H9 (cell line): Measurements from ENCODE around the gene TNFSF8. TPM values are rescaled to one million over a fixed set of nuclear protein-coding genes. Genes with fewer than 3 reads are reported as not detected.

Source experiments
- DNase-seq: peaks from one replicate; pipeline ENCODE4 v3.0.0-alpha.2; 2017
- H2AFZ ChIP-seq: one replicate; pipeline ENCODE4 v1.6.1; 2013; ENCODE audit warnings: mild to moderate bottlenecking, low read length, control low read depth, moderate library complexity
- H2AK5ac ChIP-seq: 2 replicates; pipeline ENCODE4 v1.6.1; 2013; ENCODE audit warnings: low read length, control low read depth, mixed read lengths; ENCODE audit not compliant: insufficient read length
- H2BK120ac ChIP-seq: one replicate; pipeline ENCODE4 v1.6.1; 2013; ENCODE audit warnings: low read depth, mild to moderate bottlenecking, low read length, control low read depth, inconsistent platforms; ENCODE audit not compliant: poor library complexity, severe bottlenecking
- H2BK12ac ChIP-seq: 2 replicates; pipeline ENCODE4 v1.6.1; 2013; ENCODE audit warnings: low read length, control low read depth, mixed read lengths, low read depth; ENCODE audit not compliant: insufficient read length
- H2BK15ac ChIP-seq: 2 replicates; pipeline ENCODE4 v1.6.1; 2013; ENCODE audit warnings: low read depth, low read length, control low read depth
- H2BK20ac ChIP-seq: one replicate; pipeline ENCODE4 v1.6.1; 2013; ENCODE audit warnings: low read depth, mild to moderate bottlenecking, low read length, control low read depth, inconsistent platforms; ENCODE audit not compliant: poor library complexity, severe bottlenecking
- H2BK5ac ChIP-seq: 2 replicates; pipeline ENCODE4 v1.6.1; 2013; ENCODE audit warnings: low read length, control low read depth, mixed read lengths; ENCODE audit not compliant: insufficient read length
- H3K14ac ChIP-seq: 2 replicates; pipeline ENCODE4 v1.6.1; 2013; ENCODE audit warnings: low read length, control low read depth; ENCODE audit not compliant: insufficient read depth
- H3K18ac ChIP-seq: 2 replicates; pipeline ENCODE4 v1.6.1; 2013; ENCODE audit warnings: low read depth, mild to moderate bottlenecking, mixed read lengths, low read length, control low read depth; ENCODE audit not compliant: insufficient read length
- H3K23ac ChIP-seq: 2 replicates; pipeline ENCODE4 v1.6.1; 2013; ENCODE audit warnings: low read length, control low read depth, mixed read lengths, low read depth; ENCODE audit not compliant: insufficient read length
- H3K23me2 ChIP-seq: 2 replicates; pipeline ENCODE4 v1.6.1; 2013; ENCODE audit warnings: low read depth, mild to moderate bottlenecking, mixed read lengths, low read length, control low read depth; ENCODE audit not compliant: insufficient read length, poor library complexity, severe bottlenecking
- H3K27ac ChIP-seq: 2 replicates; pipeline ENCODE4 v1.5.1; 2013; ENCODE audit warnings: low read length, control low read depth, mixed read lengths, low read depth; ENCODE audit not compliant: insufficient read length
- H3K27me3 ChIP-seq: 2 replicates; pipeline ENCODE4 v1.6.1; 2013; ENCODE audit warnings: low read length, control low read depth, inconsistent platforms; ENCODE audit not compliant: insufficient read depth
- H3K4ac ChIP-seq: 2 replicates; pipeline ENCODE4 v1.6.1; 2013; ENCODE audit warnings: low read depth, mild to moderate bottlenecking, control low read depth, inconsistent platforms, low read length, moderate library complexity
- H3K4me1 ChIP-seq: 2 replicates; pipeline ENCODE4 v1.6.1; 2013; ENCODE audit warnings: low read length, control low read depth, inconsistent platforms; ENCODE audit not compliant: insufficient read depth
- H3K4me2 ChIP-seq: 2 replicates; pipeline ENCODE4 v1.6.1; 2013; ENCODE audit warnings: low read length, control low read depth, mixed read lengths; ENCODE audit not compliant: insufficient read length, insufficient read depth
- H3K56ac ChIP-seq: 2 replicates; pipeline ENCODE4 v1.6.1; 2013; ENCODE audit warnings: low read depth, mild to moderate bottlenecking, mixed read lengths, low read length, control low read depth; ENCODE audit not compliant: insufficient read length
- H3K79me1 ChIP-seq: 2 replicates; pipeline ENCODE4 v1.6.1; 2013; ENCODE audit warnings: low read depth, mild to moderate bottlenecking, moderate library complexity, low read length, control low read depth, inconsistent platforms; ENCODE audit not compliant: insufficient read depth, poor library complexity, severe bottlenecking
- H3K79me2 ChIP-seq: 2 replicates; pipeline ENCODE4 v1.6.1; 2013; ENCODE audit warnings: low read length, control low read depth, inconsistent platforms; ENCODE audit not compliant: insufficient read depth
- H3K9ac ChIP-seq: 2 replicates; pipeline ENCODE4 v1.6.1; 2013; ENCODE audit warnings: low read length, control low read depth, mixed read lengths; ENCODE audit not compliant: insufficient read length; ENCODE audit errors: extremely low read depth
- H3K9me3 ChIP-seq: one replicate; pipeline ENCODE4 v1.6.1; 2013; ENCODE audit warnings: low read depth, low read length, inconsistent platforms; ENCODE audit not compliant: control insufficient read depth
- H3T11ph ChIP-seq: one replicate; pipeline ENCODE4 v1.6.1; 2013; ENCODE audit warnings: mild to moderate bottlenecking, low read length, control low read depth, inconsistent platforms
- H4K20me1 ChIP-seq: one replicate; pipeline ENCODE4 v1.6.1; 2013; ENCODE audit not compliant: control insufficient read depth, insufficient read length, insufficient read depth
- H4K5ac ChIP-seq: 2 replicates; pipeline ENCODE4 v1.6.1; 2013; ENCODE audit warnings: low read depth, mild to moderate bottlenecking, mixed read lengths, low read length, control low read depth; ENCODE audit not compliant: insufficient read length
- H4K8ac ChIP-seq: replicated peaks from 2 replicates; pipeline ENCODE4 v1.6.1; 2013; ENCODE audit warnings: low read length, control low read depth, mixed read lengths, low read depth; ENCODE audit not compliant: insufficient read length
- H4K91ac ChIP-seq: 2 replicates; pipeline ENCODE4 v1.6.1; 2013; ENCODE audit warnings: low read depth, mild to moderate bottlenecking, moderate library complexity, mixed read lengths, low read length, control low read depth; ENCODE audit not compliant: insufficient read length
- H3K27ac Mint-ChIP-seq, 3 experiments: 2 replicates in 2 of 3; 3 replicates in 1 of 3; pipeline ENCODE4 v1.8.0; 2020 to 2021; ENCODE audit warnings: mixed read lengths in 3 of 3, mild to moderate bottlenecking in 1 of 3, moderate library complexity in 1 of 3
- H3K27me3 Mint-ChIP-seq: 2 replicates; pipeline ENCODE4 v1.8.0; 2021; ENCODE audit warnings: low read depth, mild to moderate bottlenecking, moderate library complexity, mixed read lengths
- H3K36me3 Mint-ChIP-seq, 3 experiments: 2 replicates in 2 of 3; 3 replicates in 1 of 3; pipeline ENCODE4 v1.8.0; 2020 to 2021; ENCODE audit warnings: low read depth in 3 of 3, mixed read lengths in 3 of 3; ENCODE audit not compliant: insufficient read depth in 1 of 3
- H3K4me1 Mint-ChIP-seq, 2 experiments: 2 replicates each; pipeline ENCODE4 v1.8.0; 2020; ENCODE audit warnings: mixed read lengths in 2 of 2
- H3K4me3 Mint-ChIP-seq, 2 experiments: 2 replicates in 1 of 2; 3 replicates in 1 of 2; pipeline ENCODE4 v1.8.0; 2020 to 2021; ENCODE audit warnings: mild to moderate bottlenecking in 2 of 2, mixed read lengths in 2 of 2, moderate library complexity in 1 of 2
- H3K9me3 Mint-ChIP-seq, 2 experiments: 2 replicates in 1 of 2; 3 replicates in 1 of 2; pipeline ENCODE4 v1.8.0; 2020; ENCODE audit warnings: mild to moderate bottlenecking in 2 of 2, mixed read lengths in 2 of 2, moderate library complexity in 1 of 2
- WGBS: extraction: QIAGEN DNeasy Blood & Tissue Kit; methylation state at CpG from one replicate; pipeline ENCODE4 v1.1.7; 2013; ENCODE audit warnings: missing lambda C conversion rate, low lambda C conversion rate, mixed read lengths; ENCODE audit not compliant: insufficient read length; ENCODE audit errors: extremely low coverage; 5-methylcytosine and 5-hydroxymethylcytosine counted together
- total RNA-seq: library from RNA; stranded (reverse); gene quantifications from 2 replicates; pipeline ENCODE4 v1.2.1, GENCODE V29; 2021
- TF ChIP-seq, protein P1 (sequence below): fragments of 200-600 bp; sonication (generic); conservative IDR thresholded peaks from 3 replicates; pipeline ENCODE4 v1.8.0; 2021; ENCODE audit warnings: antibody characterized with exemption, mild to moderate bottlenecking

TNFSF8 gene
- total RNA-seq, 1 experiment from 2014 or later: not detected

DNA sequence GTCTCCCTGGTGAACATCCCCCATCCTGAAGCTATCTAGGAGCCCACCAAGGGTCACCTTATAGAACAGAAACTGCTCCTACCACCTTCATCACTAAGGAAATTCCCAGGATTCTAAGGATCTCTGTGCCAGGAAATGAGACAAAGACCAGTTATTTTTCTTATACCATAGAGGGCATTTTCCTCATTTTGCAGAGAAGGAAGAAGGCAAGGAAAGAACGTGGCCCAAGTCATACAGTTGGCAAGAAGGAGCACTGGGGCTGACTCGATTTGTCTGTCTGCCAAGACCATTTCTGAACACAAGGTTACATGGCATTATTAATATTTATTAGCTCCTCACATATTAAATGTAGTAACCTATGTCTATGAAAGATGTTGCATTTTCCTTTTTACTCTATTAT is 74.9 kb downstream of the TNFSF8 start:
- no peaks in the 10 kb centered on the region for H3K9me3 Mint-ChIP-seq
- H3K36me3 Mint-ChIP-seq: no peaks in the 10 kb centered on the region
- no peaks in the 10 kb centered on the region for H3K79me2 ChIP-seq
- H3T11ph ChIP-seq: no peak overlapping the region
- H3K27me3 Mint-ChIP-seq: peaks cover 6% of the 10 kb centered on the region; the same call in 1 of the 2 replicates
- H3K18ac ChIP-seq: no peak overlapping the region
- H2AFZ ChIP-seq: no peak overlapping the region
- H4K5ac ChIP-seq: no peak overlapping the region
- no peaks in the 10 kb centered on the region for H3K27me3 ChIP-seq
- H3K4me3 Mint-ChIP-seq: no peak overlapping the region
- no peak overlapping the region for H3K27ac Mint-ChIP-seq
- no peak for DNase-seq
- H4K8ac ChIP-seq: no peak overlapping the region
- no peak overlapping the region for H3K56ac ChIP-seq
- H3K4me1 Mint-ChIP-seq: peaks cover 7 to 9% of the 10 kb centered on the region in 2 experiments
- WGBS: no CpG with 5 or more reads among the region's 2 CpGs
- no peak overlapping the region for H2BK5ac ChIP-seq
- no peaks in the 10 kb centered on the region for H3K79me1 ChIP-seq
- H3K4ac ChIP-seq: no peak overlapping the region
- no peak overlapping the region for H3K4me2 ChIP-seq
- H2BK20ac ChIP-seq: no peak overlapping the region
- no peak overlapping the region for H2BK12ac ChIP-seq
- H4K20me1 ChIP-seq: no peaks in the 10 kb centered on the region
- H3K9ac ChIP-seq: no peak overlapping the region
- no peak overlapping the region for H3K27ac ChIP-seq
- H3K23me2 ChIP-seq: no peaks in the 10 kb centered on the region
- no peak overlapping the region for H4K91ac ChIP-seq
- TF ChIP-seq, protein P1, sequence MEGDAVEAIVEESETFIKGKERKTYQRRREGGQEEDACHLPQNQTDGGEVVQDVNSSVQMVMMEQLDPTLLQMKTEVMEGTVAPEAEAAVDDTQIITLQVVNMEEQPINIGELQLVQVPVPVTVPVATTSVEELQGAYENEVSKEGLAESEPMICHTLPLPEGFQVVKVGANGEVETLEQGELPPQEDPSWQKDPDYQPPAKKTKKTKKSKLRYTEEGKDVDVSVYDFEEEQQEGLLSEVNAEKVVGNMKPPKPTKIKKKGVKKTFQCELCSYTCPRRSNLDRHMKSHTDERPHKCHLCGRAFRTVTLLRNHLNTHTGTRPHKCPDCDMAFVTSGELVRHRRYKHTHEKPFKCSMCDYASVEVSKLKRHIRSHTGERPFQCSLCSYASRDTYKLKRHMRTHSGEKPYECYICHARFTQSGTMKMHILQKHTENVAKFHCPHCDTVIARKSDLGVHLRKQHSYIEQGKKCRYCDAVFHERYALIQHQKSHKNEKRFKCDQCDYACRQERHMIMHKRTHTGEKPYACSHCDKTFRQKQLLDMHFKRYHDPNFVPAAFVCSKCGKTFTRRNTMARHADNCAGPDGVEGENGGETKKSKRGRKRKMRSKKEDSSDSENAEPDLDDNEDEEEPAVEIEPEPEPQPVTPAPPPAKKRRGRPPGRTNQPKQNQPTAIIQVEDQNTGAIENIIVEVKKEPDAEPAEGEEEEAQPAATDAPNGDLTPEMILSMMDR: no peak
- H2BK120ac ChIP-seq: no peak overlapping the region
- H3K4me1 ChIP-seq: peaks cover 5% of the 10 kb centered on the region; the same call in 1 of the 2 replicates
- H3K9me3 ChIP-seq: no peaks in the 10 kb centered on the region
- no peak overlapping the region for H3K23ac ChIP-seq
- H2BK15ac ChIP-seq: no peak overlapping the region
- no peak overlapping the region for H2AK5ac ChIP-seq
- H3K14ac ChIP-seq: no peak overlapping the region
